GM13976 (cell line): Measurements from ENCODE around the gene KMT2A.
"Not testable (repeated sequence)": the region's sequence is repeated elsewhere in the genome, so short reads cannot be mapped to it uniquely, and the experiment has no call there.

Source experiments
- DNase-seq: peaks from one replicate; pipeline ENCODE4 v3.0.0; 2012; ENCODE audit warnings: low spot score
- CTCF ChIP-seq: IDR thresholded peaks from 2 replicates; pipeline ENCODE4 v1.5.1; 2012; ENCODE audit warnings: borderline replicate concordance, mild to moderate bottlenecking; ENCODE audit not compliant: insufficient read depth; ENCODE audit errors: extremely low read depth, missing control alignments, control extremely low read depth
- in situ Hi-C: fragments of 300-500 bp; cut with MboI; formaldehyde crosslinking; loops from one replicate; pipeline ENCODE4 v1.12.0; 2022; ENCODE audit warnings: low sequenced_read_pairs, mixed read lengths, inconsistent platforms; ENCODE audit not compliant: unreplicated experiment

KMT2A gene

GRCh38 chr11:118560806-118561205, 124.5 kb downstream of the KMT2A start:
- TF ChIP-seq CTCF: no peak

GRCh38 chr11:118565051-118565450, 128.8 kb downstream of the KMT2A start:
- in situ Hi-C loops: no loop called here

More at GRCh38 chr11:118560806-118561205, 124.5 kb downstream of the KMT2A start:
- in situ Hi-C loops: no loop called here
- DNase-seq: no peak

GRCh38 chr11:118569670-118570069, 133.4 kb downstream of the KMT2A start:
- DNase-seq: no peak
- in situ Hi-C loops: no loop called here
- TF ChIP-seq CTCF: no peak

More at GRCh38 chr11:118565051-118565450, 128.8 kb downstream of the KMT2A start:
- no peak for TF ChIP-seq CTCF
- no peak for DNase-seq

GRCh38 chr11:118570787-118571186, 134.5 kb downstream of the KMT2A start:
- TF ChIP-seq CTCF: no peak
- no peak for DNase-seq
- in situ Hi-C loops: no loop called here

- in situ Hi-C loops, DNase-seq: not testable (repeated sequence)
These were observed 135.4 kb downstream of the KMT2A start for GRCh38 chr11:118571701-118572060.

- peak; percentile 6 for TF ChIP-seq CTCF
- in situ Hi-C loops: no loop called here
- peak; percentile 92 for DNase-seq
These were observed 136.0 kb downstream of the KMT2A start, which contains the start of gene ARCN1 for GRCh38 chr11:118572061-118572980. ARCN1 (plus strand) TSS chr11:118572409; CDS start chr11:118572548, 139 bp downstream.

GRCh38 chr11:118572981-118573550, 136.8 kb downstream of the KMT2A start:
- DNase-seq: peak; percentile 41
- in situ Hi-C loops: no loop called here
- TF ChIP-seq CTCF: no peak
